ENCODE results near the gene PCDH1. TPM values are rescaled to one million over a fixed set of nuclear protein-coding genes. Genes with fewer than 3 reads are reported as not detected.
"Not testable (repeated sequence)": the region's sequence is repeated elsewhere in the genome, so short reads cannot be mapped to it uniquely, and the experiment has no call there.

The PCDH1 gene
- total RNA-seq, 1 donor from 2014 or later, result not detected

GRCh38 chr5:141913560-141914198 is 35.5 kb upstream of the PCDH1 start:
- peak overlapping the region; percentile 11 for H3K4me3 Mint-ChIP-seq (ENCODE audit: low read depth)
- H3K4me1 Mint-ChIP-seq (ENCODE audit: low read depth), result peaks cover 2% of the 10 kb centered on the region
- no peaks in the 10 kb centered on the region for H3K9me3 Mint-ChIP-seq
- no peak overlapping the region for H3K27ac Mint-ChIP-seq
- H3K36me3 Mint-ChIP-seq (ENCODE audit: low read depth), result no peaks in the 10 kb centered on the region
- no peak for DNase-seq (ENCODE audit: low spot score)
- intact Hi-C loops (cut with micrococcal nuclease), result no loop called here
- peaks cover 46% of the 10 kb centered on the region for H3K27me3 Mint-ChIP-seq (ENCODE audit: low read depth)

GRCh38 chr5:141910271-141910673 is 32.1 kb upstream of the PCDH1 start:
- Mint-ChIP-seq H3K36me3 (ENCODE audit: low read depth) (no peaks in the 10 kb centered on the region), H3K9me3 (no peaks in the 10 kb centered on the region), H3K4me1 (ENCODE audit: low read depth) (peaks cover 2% of the 10 kb centered on the region), H3K27ac (no peak overlapping the region), H3K27me3 (ENCODE audit: low read depth) (peaks cover 26% of the 10 kb centered on the region), H3K4me3 (ENCODE audit: low read depth) (no peak overlapping the region)
- intact Hi-C loops (cut with micrococcal nuclease), result no loop called here
- DNase-seq (ENCODE audit: low spot score), result no peak

GRCh38 chr5:141909212-141909611 is 31.0 kb upstream of the PCDH1 start:
- Mint-ChIP-seq H3K27ac (no peak overlapping the region), H3K27me3 (ENCODE audit: low read depth) (peaks cover 16% of the 10 kb centered on the region), H3K4me1 (ENCODE audit: low read depth) (peaks cover 2% of the 10 kb centered on the region), H3K9me3 (no peaks in the 10 kb centered on the region), H3K36me3 (ENCODE audit: low read depth) (no peaks in the 10 kb centered on the region), H3K4me3 (ENCODE audit: low read depth) (no peak overlapping the region)
- no peak for DNase-seq (ENCODE audit: low spot score)
- intact Hi-C loops (cut with micrococcal nuclease), result no loop called here

- Mint-ChIP-seq H3K4me3 (ENCODE audit: low read depth) (no peak overlapping the region), H3K36me3 (ENCODE audit: low read depth) (no peaks in the 10 kb centered on the region), H3K27me3 (ENCODE audit: low read depth) (peaks cover 17% of the 10 kb centered on the region), H3K27ac (no peak overlapping the region), H3K4me1 (ENCODE audit: low read depth) (peaks cover 2% of the 10 kb centered on the region), H3K9me3 (no peaks in the 10 kb centered on the region)
- intact Hi-C loops (cut with micrococcal nuclease), result no loop called here
- DNase-seq (ENCODE audit: low spot score), result no peak
Observed at GRCh38 chr5:141908796-141909195, 30.6 kb upstream of the PCDH1 start.

- no peak overlapping the region for H3K27ac Mint-ChIP-seq
- H3K27me3 Mint-ChIP-seq (ENCODE audit: low read depth), result peaks cover 9% of the 10 kb centered on the region
- H3K36me3 Mint-ChIP-seq (ENCODE audit: low read depth), result no peaks in the 10 kb centered on the region
- no peaks in the 10 kb centered on the region for H3K9me3 Mint-ChIP-seq
- no peak for DNase-seq (ENCODE audit: low spot score)
- no peaks in the 10 kb centered on the region for H3K4me1 Mint-ChIP-seq (ENCODE audit: low read depth)
- intact Hi-C loops (cut with micrococcal nuclease), result no loop called here
- H3K4me3 Mint-ChIP-seq (ENCODE audit: low read depth), result no peak overlapping the region
Observed at GRCh38 chr5:141906972-141907371, 28.8 kb upstream of the PCDH1 start.

- intact Hi-C loops (cut with micrococcal nuclease), result no loop called here
- Mint-ChIP-seq H3K27ac (no peak overlapping the region), H3K36me3 (ENCODE audit: low read depth) (no peaks in the 10 kb centered on the region), H3K27me3 (ENCODE audit: low read depth) (peaks cover 12% of the 10 kb centered on the region), H3K4me1 (ENCODE audit: low read depth) (no peaks in the 10 kb centered on the region), H3K9me3 (no peaks in the 10 kb centered on the region), H3K4me3 (ENCODE audit: low read depth) (no peak overlapping the region)
- DNase-seq (ENCODE audit: low spot score), result no peak
Observed at GRCh38 chr5:141906517-141906916, 28.3 kb upstream of the PCDH1 start.

- Mint-ChIP-seq H3K36me3 (ENCODE audit: low read depth) (no peaks in the 10 kb centered on the region), H3K27ac (no peak overlapping the region)
- intact Hi-C loops (cut with micrococcal nuclease), result no loop called here
Observed at GRCh38 chr5:141904551-141904950, 26.3 kb upstream of the PCDH1 start.

GRCh38 chr5:141903261-141903660 is 25.1 kb upstream of the PCDH1 start:
- no peak overlapping the region for H3K4me3 Mint-ChIP-seq (ENCODE audit: low read depth)
- intact Hi-C loops (cut with micrococcal nuclease), result no loop called here
- no peak overlapping the region for H3K27ac Mint-ChIP-seq
- H3K36me3 Mint-ChIP-seq (ENCODE audit: low read depth), result no peaks in the 10 kb centered on the region
- DNase-seq (ENCODE audit: low spot score), result no peak
- H3K4me1 Mint-ChIP-seq (ENCODE audit: low read depth), result no peaks in the 10 kb centered on the region
- peaks cover 15% of the 10 kb centered on the region for H3K27me3 Mint-ChIP-seq (ENCODE audit: low read depth)
- no peaks in the 10 kb centered on the region for H3K9me3 Mint-ChIP-seq

More at GRCh38 chr5:141904551-141904950, 26.3 kb upstream of the PCDH1 start:
- H3K4me1 Mint-ChIP-seq (ENCODE audit: low read depth), result no peaks in the 10 kb centered on the region
- no peak for DNase-seq (ENCODE audit: low spot score)
- H3K9me3 Mint-ChIP-seq, result no peaks in the 10 kb centered on the region
- H3K4me3 Mint-ChIP-seq (ENCODE audit: low read depth), result no peak overlapping the region
- peaks cover 15% of the 10 kb centered on the region for H3K27me3 Mint-ChIP-seq (ENCODE audit: low read depth)

- no peak overlapping the region for H3K4me3 Mint-ChIP-seq (ENCODE audit: low read depth)
- H3K27me3 Mint-ChIP-seq (ENCODE audit: low read depth), result peaks cover 15% of the 10 kb centered on the region
- no peaks in the 10 kb centered on the region for H3K9me3 Mint-ChIP-seq
- H3K36me3 Mint-ChIP-seq (ENCODE audit: low read depth), result no peaks in the 10 kb centered on the region
- H3K4me1 Mint-ChIP-seq (ENCODE audit: low read depth), result no peaks in the 10 kb centered on the region
- no peak for DNase-seq (ENCODE audit: low spot score)
- no peak overlapping the region for H3K27ac Mint-ChIP-seq
- intact Hi-C loops (cut with micrococcal nuclease), result no loop called here
Observed at GRCh38 chr5:141902015-141902814, 24.0 kb upstream of the PCDH1 start.

GRCh38 chr5:141898448-141899049 is 20.3 kb upstream of the PCDH1 start:
- Mint-ChIP-seq H3K27me3 (ENCODE audit: low read depth) (peaks cover 16% of the 10 kb centered on the region), H3K27ac (no peak overlapping the region), H3K36me3 (ENCODE audit: low read depth) (no peaks in the 10 kb centered on the region), H3K4me1 (ENCODE audit: low read depth) (no peaks in the 10 kb centered on the region), H3K4me3 (ENCODE audit: low read depth) (no peak overlapping the region), H3K9me3 (no peaks in the 10 kb centered on the region)
- no peak for DNase-seq (ENCODE audit: low spot score)
- intact Hi-C loops (cut with micrococcal nuclease), result no loop called here

- no peaks in the 10 kb centered on the region for H3K9me3 Mint-ChIP-seq
- H3K27ac Mint-ChIP-seq, result no peak overlapping the region
- no peak for DNase-seq (ENCODE audit: low spot score)
- H3K27me3 Mint-ChIP-seq (ENCODE audit: low read depth), result peaks cover 16% of the 10 kb centered on the region
- no peaks in the 10 kb centered on the region for H3K4me1 Mint-ChIP-seq (ENCODE audit: low read depth)
- H3K4me3 Mint-ChIP-seq (ENCODE audit: low read depth), result no peak overlapping the region
- H3K36me3 Mint-ChIP-seq (ENCODE audit: low read depth), result no peaks in the 10 kb centered on the region
- intact Hi-C loops (cut with micrococcal nuclease), result no loop called here
Observed at GRCh38 chr5:141897425-141897824, 19.2 kb upstream of the PCDH1 start.

- intact Hi-C loops (cut with micrococcal nuclease); H3K36me3 Mint-ChIP-seq (ENCODE audit: low read depth); H3K4me3 Mint-ChIP-seq (ENCODE audit: low read depth); H3K27ac Mint-ChIP-seq; H3K9me3 Mint-ChIP-seq; H3K4me1 Mint-ChIP-seq (ENCODE audit: low read depth); DNase-seq (ENCODE audit: low spot score): not testable (repeated sequence)
- H3K27me3 Mint-ChIP-seq (ENCODE audit: low read depth), result peaks cover 19% of the 10 kb centered on the region
Observed at GRCh38 chr5:141890429-141890828, 12.2 kb upstream of the PCDH1 start.

- Mint-ChIP-seq H3K36me3 (ENCODE audit: low read depth) (no peaks in the 10 kb centered on the region), H3K4me3 (ENCODE audit: low read depth) (no peak overlapping the region), H3K27me3 (ENCODE audit: low read depth) (peaks cover 29% of the 10 kb centered on the region), H3K9me3 (no peaks in the 10 kb centered on the region), H3K4me1 (ENCODE audit: low read depth) (peaks cover 3% of the 10 kb centered on the region), H3K27ac (no peak overlapping the region)
- intact Hi-C loops (cut with micrococcal nuclease), result loop anchor here (2.0 kb wide), 1 partner anchor 71 kb away; no protein-coding TSS in a partner anchor
- no peak for DNase-seq (ENCODE audit: low spot score)
Observed at GRCh38 chr5:141889282-141889871, 11.2 kb upstream of the PCDH1 start.

All from activated T-helper 2 cell treated with anti-CD3 and anti-CD28 coated beads, Interferon-gamma antibody, Interleukin-2, Interleukin-4, amounts not matched to agents 10 μg/mL and 5 μg/mL and 100 μg/mL, durations not matched to agents 14 hours and 24 hours and 36 hours (primary cell).